ENCODE results near the gene AMACR.
"Not testable (repeated sequence)": the region's sequence is repeated elsewhere in the genome, so short reads cannot be mapped to it uniquely, and the experiment has no call there.

Gene AMACR

DNA sequence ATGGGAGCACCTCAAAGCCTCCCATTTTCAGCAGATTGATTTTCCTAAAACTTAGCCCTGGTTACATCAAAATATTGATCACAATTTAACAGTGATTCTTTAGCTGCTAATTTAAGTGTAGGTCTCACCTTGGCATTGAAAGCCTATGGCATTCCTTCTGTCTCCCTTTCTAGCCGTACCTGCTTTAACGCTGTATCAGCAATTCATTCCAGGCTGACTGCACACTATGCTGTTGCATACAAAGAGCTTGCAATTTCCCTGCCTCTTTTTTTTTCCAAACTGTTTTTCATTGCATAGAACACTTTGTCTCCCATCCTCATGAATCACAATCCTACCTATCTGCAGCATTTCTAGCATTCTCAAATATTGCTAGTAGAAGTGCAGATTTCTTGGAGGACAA lies 8.9 kb upstream of the AMACR start:
- Histone ChIP-seq H3K27ac (no peak overlapping the region), H3K4me3 (no peak overlapping the region)
- DNase-seq (ENCODE audit: low spot score) = no peak
- TF ChIP-seq, protein P1, sequence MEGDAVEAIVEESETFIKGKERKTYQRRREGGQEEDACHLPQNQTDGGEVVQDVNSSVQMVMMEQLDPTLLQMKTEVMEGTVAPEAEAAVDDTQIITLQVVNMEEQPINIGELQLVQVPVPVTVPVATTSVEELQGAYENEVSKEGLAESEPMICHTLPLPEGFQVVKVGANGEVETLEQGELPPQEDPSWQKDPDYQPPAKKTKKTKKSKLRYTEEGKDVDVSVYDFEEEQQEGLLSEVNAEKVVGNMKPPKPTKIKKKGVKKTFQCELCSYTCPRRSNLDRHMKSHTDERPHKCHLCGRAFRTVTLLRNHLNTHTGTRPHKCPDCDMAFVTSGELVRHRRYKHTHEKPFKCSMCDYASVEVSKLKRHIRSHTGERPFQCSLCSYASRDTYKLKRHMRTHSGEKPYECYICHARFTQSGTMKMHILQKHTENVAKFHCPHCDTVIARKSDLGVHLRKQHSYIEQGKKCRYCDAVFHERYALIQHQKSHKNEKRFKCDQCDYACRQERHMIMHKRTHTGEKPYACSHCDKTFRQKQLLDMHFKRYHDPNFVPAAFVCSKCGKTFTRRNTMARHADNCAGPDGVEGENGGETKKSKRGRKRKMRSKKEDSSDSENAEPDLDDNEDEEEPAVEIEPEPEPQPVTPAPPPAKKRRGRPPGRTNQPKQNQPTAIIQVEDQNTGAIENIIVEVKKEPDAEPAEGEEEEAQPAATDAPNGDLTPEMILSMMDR (IDR thresholded peaks at IDR 0.05) = no peak

DNA sequence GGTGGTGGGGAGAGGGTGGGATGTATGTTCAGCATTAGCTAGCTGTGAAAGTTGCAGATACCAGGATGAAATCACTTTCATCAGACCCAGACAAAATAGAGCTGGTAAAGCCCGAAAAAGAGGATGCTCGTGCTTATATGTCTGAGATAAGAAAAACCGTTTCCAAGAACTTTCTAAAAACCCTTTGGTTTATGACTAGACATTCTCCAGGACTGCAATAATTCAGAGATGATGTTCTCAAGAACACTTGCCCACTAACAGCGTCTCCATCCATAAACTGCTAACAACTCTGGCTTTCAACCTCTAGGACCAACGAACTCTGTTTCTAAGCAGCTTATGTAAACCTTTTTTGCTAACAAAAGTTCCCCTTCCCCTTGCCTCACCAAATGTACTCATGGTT lies 8.4 kb upstream of the AMACR start:
- Histone ChIP-seq H3K4me3 (no peak overlapping the region), H3K27ac (no peak overlapping the region)
- TF ChIP-seq, protein P1 (IDR thresholded peaks at IDR 0.05) = no peak
- DNase-seq (ENCODE audit: low spot score) = no peak

DNA sequence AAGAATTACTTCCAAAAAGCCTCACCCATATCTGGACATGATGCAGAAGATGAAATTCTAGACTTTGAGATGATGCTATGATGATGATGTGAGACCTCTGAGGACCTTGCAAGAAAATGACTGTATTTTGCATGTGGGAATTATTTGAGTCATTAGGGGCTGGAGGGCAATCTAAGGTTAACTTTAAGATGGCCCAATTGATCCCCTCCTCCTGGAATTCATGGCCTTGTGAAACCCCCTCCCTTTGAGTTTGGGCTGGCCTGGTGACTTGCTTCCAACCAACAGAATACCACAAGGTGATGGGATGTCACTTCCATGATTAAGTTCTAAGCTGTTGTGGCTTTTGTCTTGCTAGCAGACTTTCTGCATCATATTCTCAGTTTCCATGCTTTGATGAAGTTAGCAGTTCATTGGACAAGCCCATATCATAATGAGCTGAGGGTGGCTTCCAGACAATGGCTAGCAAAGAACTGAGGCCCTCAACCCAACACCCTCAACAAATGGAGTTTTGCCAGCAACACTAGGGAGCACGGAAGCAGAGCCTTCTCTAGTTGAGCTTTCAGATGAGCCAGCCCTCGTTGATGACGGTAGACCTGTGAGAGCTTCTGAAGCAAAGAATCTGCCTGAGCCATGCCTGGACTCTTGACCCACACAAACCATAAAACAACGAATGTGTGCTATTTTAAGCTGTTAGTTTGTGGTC lies 7.4 kb upstream of the AMACR start:
- DNase-seq (ENCODE audit: low spot score) = no peak
- Histone ChIP-seq H3K4me3 (no peak overlapping the region), H3K27ac (no peak overlapping the region)
- TF ChIP-seq, protein P1 (IDR thresholded peaks at IDR 0.05) = no peak

DNA sequence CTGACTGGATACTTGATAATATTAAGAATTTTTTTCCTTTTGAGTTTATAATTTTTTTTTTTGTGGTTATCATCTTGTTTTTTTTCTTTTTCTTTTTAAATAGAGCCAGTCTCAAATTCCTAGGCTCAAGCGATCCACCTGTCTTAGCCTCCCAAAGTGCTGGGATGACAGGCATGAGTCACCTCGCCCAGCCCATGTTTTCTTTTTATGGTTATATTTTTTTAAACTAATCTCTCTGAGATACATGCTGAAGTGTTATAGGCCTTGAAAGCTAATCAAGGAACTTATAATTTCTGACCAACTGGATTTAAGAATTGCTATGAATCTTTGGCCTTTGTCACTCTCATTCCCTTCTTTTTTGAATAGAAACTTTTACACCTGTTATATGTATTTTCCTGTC lies 6.8 kb upstream of the AMACR start:
- TF ChIP-seq, protein P1 (IDR thresholded peaks at IDR 0.05) = no peak
- H3K4me3 ChIP-seq = no peak overlapping the region
- no peak for DNase-seq (ENCODE audit: low spot score)

DNA sequence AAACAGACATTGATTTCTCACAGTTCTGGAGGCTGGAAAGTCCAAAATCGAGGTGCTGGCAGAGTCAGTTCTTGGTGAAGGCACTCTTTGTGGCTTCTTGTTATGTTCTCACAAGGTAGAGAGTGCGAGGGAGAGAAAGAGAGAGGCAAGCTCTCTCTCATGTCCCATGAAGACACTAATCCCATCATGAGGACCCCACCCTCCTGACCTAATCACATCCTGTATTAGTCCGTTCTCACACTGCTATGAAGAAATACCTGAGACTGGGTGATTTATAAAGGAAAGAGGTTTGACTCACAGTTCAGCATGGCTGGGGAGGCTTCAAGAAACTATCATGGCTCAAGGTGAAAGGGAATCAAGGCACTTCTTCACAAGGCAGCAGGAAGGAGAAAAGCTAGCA lies 5.7 kb upstream of the AMACR start:
- Histone ChIP-seq H3K27ac (no peak overlapping the region), H3K4me3 (no peak overlapping the region)
- DNase-seq (ENCODE audit: low spot score) = no peak
- TF ChIP-seq, protein P1 (IDR thresholded peaks at IDR 0.05) = no peak

More for the DNA sequence above, 6.8 kb upstream of the AMACR start:
- no peak overlapping the region for H3K27ac ChIP-seq

DNA sequence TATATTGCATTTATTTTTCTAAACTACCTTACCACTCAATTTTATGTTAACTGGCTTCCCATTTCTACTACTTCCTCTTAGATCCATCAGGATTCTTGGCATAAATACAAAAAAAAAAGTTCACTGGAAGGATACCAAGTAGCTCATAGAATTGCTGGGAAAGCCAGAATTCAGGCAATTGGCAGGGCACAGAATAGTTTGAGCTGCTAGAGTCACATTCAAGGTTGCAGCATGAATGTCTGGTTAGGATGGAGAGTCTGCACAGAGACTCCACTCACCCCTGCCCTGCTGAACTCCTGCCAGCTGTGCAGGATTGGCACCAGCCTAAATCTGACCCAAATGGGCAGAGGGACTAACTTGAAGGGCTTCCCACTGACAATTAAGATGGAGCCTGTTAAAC lies 4.9 kb upstream of the AMACR start:
- Histone ChIP-seq H3K4me3 (no peak overlapping the region), H3K27ac (no peak overlapping the region)
- TF ChIP-seq, protein P1 (IDR thresholded peaks at IDR 0.05) = no peak
- DNase-seq (ENCODE audit: low spot score) = no peak

DNA sequence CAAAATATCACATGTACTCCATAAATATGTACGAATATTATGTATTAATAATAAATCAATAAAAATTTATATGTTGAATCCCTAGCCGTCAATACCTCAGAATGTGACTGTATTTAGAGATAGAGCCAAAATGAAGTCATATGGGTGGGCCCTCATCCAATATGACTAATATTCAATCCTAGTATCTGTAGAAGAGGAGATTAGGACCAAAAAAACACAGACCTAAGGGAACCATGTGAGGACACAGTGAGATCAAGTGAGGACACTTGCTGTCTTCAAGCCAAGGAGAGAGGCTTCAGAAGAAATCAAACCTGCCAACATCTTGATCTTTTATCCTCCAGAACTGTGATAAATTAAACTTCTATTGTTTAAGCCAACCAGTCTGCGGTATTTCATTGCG lies 3.7 kb upstream of the AMACR start:
- TF ChIP-seq, protein P1 (IDR thresholded peaks at IDR 0.05) = no peak
- H3K27ac ChIP-seq = no peak overlapping the region
- H3K4me3 ChIP-seq = no peak overlapping the region
- no peak for DNase-seq (ENCODE audit: low spot score)

DNA sequence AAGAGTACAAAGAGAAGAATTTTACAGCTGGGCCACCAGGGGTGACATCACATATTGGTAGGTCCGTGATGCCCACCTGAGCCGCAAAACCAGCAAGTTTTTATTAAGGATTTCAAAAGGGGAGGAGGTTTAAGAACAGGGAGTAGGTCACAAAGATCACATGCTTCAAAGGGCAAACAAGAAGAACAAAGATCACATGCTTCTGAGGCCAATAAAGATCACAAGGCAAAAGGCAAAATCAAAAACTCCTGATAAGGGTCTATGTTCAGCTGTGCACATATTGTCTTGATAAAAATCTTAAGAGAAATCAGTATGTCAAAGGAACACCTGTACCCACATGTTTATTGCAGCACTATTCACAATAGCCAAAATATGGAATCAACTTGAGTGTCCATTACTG lies 2.3 kb upstream of the AMACR start:
- not testable (repeated sequence) for H3K4me3 ChIP-seq; H3K27ac ChIP-seq; DNase-seq (ENCODE audit: low spot score)

All from coronary artery (tissue), 2 donors.